Heart left ventricle (tissue), 13 donors: ENCODE data around the gene CRIP1.

Experiments
- POLR2A ChIP-seq, 2 donors: fragments of 450-650 bp; IDR thresholded peaks; one replicate each; pipeline ENCODE4 v1.6.1; 2017; ENCODE audit warnings: antibody characterized with exemption in 2 of 2, mild to moderate bottlenecking in 2 of 2, moderate library complexity in 2 of 2
- TF ChIP-seq, protein P1 (sequence below), 12 donors: fragments of 200-600 bp; sonication (generic) in 4 of 12; IDR thresholded peaks; one replicate each; pipeline versions ENCODE4 v1.5.0 to v1.8.0; 2018 to 2022; ENCODE audit warnings: antibody characterized with exemption in 12 of 12, mild to moderate bottlenecking in 5 of 12
- donor health status: ischemic (EF 13 %, LVEDD 7.1; RV severe dilation, severe dysfunction).
- donor health status: DM: no; HTN: yes; CAD: no.
- donor health status: DM: no; HTN: no; CAD: no.
- donor health status: ischemic (EF 25% LVEDD 6.9; RV normal size, moderate dysfunction).
- donor health status: ischemic (EF 25% LVEDD 5.7; RV mildly dilated, moderate dysfunction).
- donor health status: ischemic (EF 35%, LVEDD 5.7; RV mildly dilated, moderate dysfunction).
- donor health status: nonischemic (EF 11% LVEDD 7.7; RV severe dilation, severe dysfunction).
- donor health status: DM: yes; HTN: yes; CAD: no.
- donor health status: PGD.
- donor health status: ischemic (EF 29% LVEDD 5.4; RV normal size, mild dysfunction).
- donor health status: nonischemic (EF 23%, LVEDD 6.1; RV moderate dilation, normal function).

DNA sequence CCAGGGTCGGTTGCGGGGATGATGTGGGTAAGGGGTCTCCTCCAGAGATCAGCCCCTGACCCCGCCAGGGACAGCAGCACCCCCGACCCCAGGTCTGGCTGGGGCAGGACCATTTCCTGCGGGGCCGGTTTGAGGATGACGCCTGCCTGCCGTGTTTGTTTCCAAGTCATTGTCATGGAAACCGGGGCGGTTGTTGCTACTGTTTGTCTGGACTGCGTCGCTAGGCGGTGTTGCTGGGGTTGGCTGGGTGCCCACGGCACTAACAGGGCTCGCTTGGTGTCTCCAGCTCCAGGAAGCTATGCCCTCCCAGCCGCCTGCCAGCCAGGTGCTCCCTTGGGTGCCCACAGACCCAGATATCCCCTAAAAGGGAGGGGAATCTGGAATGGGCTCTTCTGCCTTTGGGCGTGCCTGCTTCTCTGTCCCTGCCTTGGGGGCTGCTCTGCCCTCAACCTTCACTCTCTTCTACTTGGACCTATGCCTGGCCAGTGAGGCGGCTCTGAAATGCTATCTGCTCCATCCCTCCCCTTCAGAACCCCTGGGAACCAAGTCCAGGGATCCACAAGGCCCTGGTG is 4.7 kb upstream of the CRIP1 start:
- TF ChIP-seq, protein P1, sequence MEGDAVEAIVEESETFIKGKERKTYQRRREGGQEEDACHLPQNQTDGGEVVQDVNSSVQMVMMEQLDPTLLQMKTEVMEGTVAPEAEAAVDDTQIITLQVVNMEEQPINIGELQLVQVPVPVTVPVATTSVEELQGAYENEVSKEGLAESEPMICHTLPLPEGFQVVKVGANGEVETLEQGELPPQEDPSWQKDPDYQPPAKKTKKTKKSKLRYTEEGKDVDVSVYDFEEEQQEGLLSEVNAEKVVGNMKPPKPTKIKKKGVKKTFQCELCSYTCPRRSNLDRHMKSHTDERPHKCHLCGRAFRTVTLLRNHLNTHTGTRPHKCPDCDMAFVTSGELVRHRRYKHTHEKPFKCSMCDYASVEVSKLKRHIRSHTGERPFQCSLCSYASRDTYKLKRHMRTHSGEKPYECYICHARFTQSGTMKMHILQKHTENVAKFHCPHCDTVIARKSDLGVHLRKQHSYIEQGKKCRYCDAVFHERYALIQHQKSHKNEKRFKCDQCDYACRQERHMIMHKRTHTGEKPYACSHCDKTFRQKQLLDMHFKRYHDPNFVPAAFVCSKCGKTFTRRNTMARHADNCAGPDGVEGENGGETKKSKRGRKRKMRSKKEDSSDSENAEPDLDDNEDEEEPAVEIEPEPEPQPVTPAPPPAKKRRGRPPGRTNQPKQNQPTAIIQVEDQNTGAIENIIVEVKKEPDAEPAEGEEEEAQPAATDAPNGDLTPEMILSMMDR (IDR thresholded peaks at IDR 0.05): peak in 5 of 12 donors; percentile 9 to 48 (median 36)
- peak in 1 of 2 donors; percentile 39 for TF ChIP-seq POLR2A (IDR thresholded peaks at IDR 0.05)
